HEK293 (cell line): ENCODE results near the gene CCM2.

Experiments
- CTCF ChIA-PET: fragments of 350-600 bp; formaldehyde crosslinking; extraction: SDS; loops from one replicate; lab custom pipeline; 2021; ENCODE audit warnings: antibody characterized with exemption; lab: Yijun Ruan, JAX
- POLR2A ChIA-PET: fragments of 300-600 bp; formaldehyde crosslinking; extraction: SDS; loops from one replicate; lab custom pipeline; 2020; ENCODE audit warnings: antibody characterized with exemption, inconsistent platforms; lab: Yijun Ruan, JAX
- H3K27ac ChIP-seq: fragments of 200-500 bp; sonication (Bioruptor generic); 2 replicates; pipeline ENCODE4 v1.5.1; 2014; ENCODE audit warnings: low read depth, low read length, control low read depth, inconsistent platforms; ENCODE audit errors: extremely low read depth
- H3K36me3 ChIP-seq, 2 experiments: fragments of 200-500 bp in 1 of 2; sonication (Bioruptor generic) in 1 of 2; 1 replicate in 1 of 2; 2 replicates in 1 of 2; pipeline ENCODE4 v1.5.1; 2014 to 2017; ENCODE audit warnings: inconsistent platforms in 2 of 2, low read length in 2 of 2; ENCODE audit not compliant: control insufficient read depth in 2 of 2, insufficient read depth in 1 of 2
- H3K4me1 ChIP-seq: fragments of 200-500 bp; sonication (Bioruptor generic); 2 replicates; pipeline ENCODE4 v1.5.1; 2014; ENCODE audit warnings: mild to moderate bottlenecking, low read length, inconsistent platforms; ENCODE audit not compliant: control insufficient read depth, insufficient read depth
- H3K4me3 ChIP-seq: 2 replicates; pipeline ENCODE4 v1.5.1; 2011; ENCODE audit warnings: low read depth, mild to moderate bottlenecking, control low read depth, low read length, moderate library complexity
- H3K9me3 ChIP-seq: fragments of 200-500 bp; sonication (Bioruptor generic); 2 replicates; pipeline ENCODE4 v1.5.1; 2014; ENCODE audit warnings: low read depth, low read length, inconsistent platforms; ENCODE audit not compliant: control insufficient read depth, insufficient read depth
- BCL11A ChIP-seq: fragments of 450-650 bp; formaldehyde crosslinking; IDR thresholded peaks from 2 replicates; pipeline ENCODE4 v1.5.1; 2016; ENCODE audit warnings: low read depth, missing biosample characterization, missing genetic modification characterization
- BCL6B ChIP-seq: fragments of 450-650 bp; formaldehyde crosslinking; IDR thresholded peaks from 2 replicates; pipeline ENCODE4 v1.5.1; 2017; ENCODE audit warnings: missing biosample characterization, missing genetic modification characterization
- OVOL3 ChIP-seq: fragments of 450-650 bp; formaldehyde crosslinking; IDR thresholded peaks from 2 replicates; pipeline ENCODE4 v1.5.1; 2016; ENCODE audit warnings: missing biosample characterization, missing genetic modification characterization
- PRDM6 ChIP-seq: fragments of 450-650 bp; formaldehyde crosslinking; IDR thresholded peaks from 2 replicates; pipeline ENCODE4 v1.5.1; 2017; ENCODE audit warnings: missing biosample characterization, missing genetic modification characterization
- SALL2 ChIP-seq: fragments of 450-650 bp; formaldehyde crosslinking; IDR thresholded peaks from 2 replicates; pipeline ENCODE4 v1.5.0; 2017; ENCODE audit warnings: missing biosample characterization, mild to moderate bottlenecking, missing genetic modification characterization, borderline replicate concordance
- TRIM28 ChIP-seq: IDR thresholded peaks from 2 replicates; pipeline ENCODE4 v1.6.1; 2011; ENCODE audit warnings: low read length, control low read depth, borderline replicate concordance
- ZBTB1 ChIP-seq: fragments of 450-650 bp; formaldehyde crosslinking; IDR thresholded peaks from 2 replicates; pipeline ENCODE4 v1.5.1; 2016; ENCODE audit warnings: missing biosample characterization, missing genetic modification characterization
- ZFP3 ChIP-seq: fragments of 450-650 bp; formaldehyde crosslinking; IDR thresholded peaks from 2 replicates; pipeline ENCODE4 v1.5.1; 2016; ENCODE audit warnings: low read depth, missing biosample characterization, missing genetic modification characterization
- ZNF211 ChIP-seq: fragments of 450-650 bp; formaldehyde crosslinking; IDR thresholded peaks from 2 replicates; pipeline ENCODE4 v1.5.1; 2016; ENCODE audit warnings: low read depth, missing biosample characterization, missing genetic modification characterization
- ZNF266 ChIP-seq: fragments of 450-650 bp; formaldehyde crosslinking; IDR thresholded peaks from 2 replicates; pipeline ENCODE4 v1.5.1; 2016; ENCODE audit warnings: missing biosample characterization, missing genetic modification characterization, low read depth
- ZNF280D ChIP-seq: fragments of 450-650 bp; formaldehyde crosslinking; IDR thresholded peaks from 2 replicates; pipeline ENCODE4 v1.5.1; 2016; ENCODE audit warnings: missing biosample characterization, missing genetic modification characterization
- ZNF335 ChIP-seq: fragments of 450-650 bp; formaldehyde crosslinking; conservative IDR thresholded peaks from 2 replicates; pipeline ENCODE4 v1.5.1; 2016; ENCODE audit warnings: missing biosample characterization, missing genetic modification characterization
- ZNF510 ChIP-seq: fragments of 450-650 bp; formaldehyde crosslinking; IDR thresholded peaks from 2 replicates; pipeline ENCODE4 v1.5.1; 2018; ENCODE audit warnings: mild to moderate bottlenecking, missing genetic modification characterization, missing biosample characterization; ENCODE audit not compliant: insufficient replicate concordance
- ZNF558 ChIP-seq: fragments of 450-650 bp; formaldehyde crosslinking; IDR thresholded peaks from 2 replicates; pipeline ENCODE4 v1.5.1; 2016; ENCODE audit warnings: missing biosample characterization, missing genetic modification characterization
- ZNF560 ChIP-seq: fragments of 450-650 bp; formaldehyde crosslinking; IDR thresholded peaks from 2 replicates; pipeline ENCODE4 v1.5.1; 2017; ENCODE audit warnings: missing biosample characterization, missing genetic modification characterization, borderline replicate concordance
- ZNF654 ChIP-seq: fragments of 450-650 bp; formaldehyde crosslinking; IDR thresholded peaks from 2 replicates; pipeline ENCODE4 v1.5.1; 2016; ENCODE audit warnings: low read depth, missing biosample characterization, missing genetic modification characterization
- TF ChIP-seq, protein P1 (sequence below): fragments of 450-650 bp; formaldehyde crosslinking; IDR thresholded peaks from 2 replicates; pipeline ENCODE4 v1.5.1; 2016; ENCODE audit warnings: missing biosample characterization, missing genetic modification characterization
- TF ChIP-seq, protein P2 (sequence below): fragments of 450-650 bp; formaldehyde crosslinking; IDR thresholded peaks from 2 replicates; pipeline ENCODE4 v1.5.1; 2016; ENCODE audit warnings: missing biosample characterization, missing genetic modification characterization

Gene CCM2

DNA sequence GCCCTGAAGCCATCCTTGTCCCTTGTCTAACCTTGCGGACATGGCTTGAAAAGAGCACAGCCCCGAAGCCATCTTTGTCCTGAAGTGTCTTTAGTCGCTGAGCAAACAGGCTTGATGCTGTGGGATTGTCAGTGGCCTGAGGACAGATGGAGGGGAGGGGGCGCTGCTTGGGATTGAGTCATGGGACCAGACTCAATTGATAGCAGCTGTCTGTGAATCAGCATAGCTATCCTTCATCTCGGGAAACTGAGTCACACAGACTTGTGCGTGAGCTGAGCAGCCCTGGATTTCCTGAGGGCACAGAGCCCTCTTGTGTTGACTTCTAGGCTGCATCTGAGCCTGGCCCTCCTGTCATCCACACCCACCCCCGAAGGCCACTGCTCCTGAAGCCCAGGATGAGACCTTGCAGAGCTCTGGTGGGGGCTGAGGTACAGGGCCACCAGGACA is 35.6 kb upstream of the CCM2 start:
- POLR2A ChIA-PET, result no interaction called here
- no peaks in the 10 kb centered on the region for H3K4me1 ChIP-seq
- H3K9me3 ChIP-seq, result no peaks in the 10 kb centered on the region
- CTCF ChIA-PET, result interaction anchor here (0.6 to 2.9 kb wide), 6 partner anchors 9 to 1327 kb away, joined by 3 to 18 read pairs (median 4); no protein-coding TSS in a partner anchor
- H3K27ac ChIP-seq, result no peak overlapping the region
- H3K36me3 ChIP-seq, result no peaks in the 10 kb centered on the region
- no peak overlapping the region for H3K4me3 ChIP-seq
- TF ChIP-seq SALL2 (no peak), ZNF654 (tag by site-specific recombination) (peak; percentile 21; the same call in 1 of the 2 replicates)
- TF ChIP-seq, protein P1, sequence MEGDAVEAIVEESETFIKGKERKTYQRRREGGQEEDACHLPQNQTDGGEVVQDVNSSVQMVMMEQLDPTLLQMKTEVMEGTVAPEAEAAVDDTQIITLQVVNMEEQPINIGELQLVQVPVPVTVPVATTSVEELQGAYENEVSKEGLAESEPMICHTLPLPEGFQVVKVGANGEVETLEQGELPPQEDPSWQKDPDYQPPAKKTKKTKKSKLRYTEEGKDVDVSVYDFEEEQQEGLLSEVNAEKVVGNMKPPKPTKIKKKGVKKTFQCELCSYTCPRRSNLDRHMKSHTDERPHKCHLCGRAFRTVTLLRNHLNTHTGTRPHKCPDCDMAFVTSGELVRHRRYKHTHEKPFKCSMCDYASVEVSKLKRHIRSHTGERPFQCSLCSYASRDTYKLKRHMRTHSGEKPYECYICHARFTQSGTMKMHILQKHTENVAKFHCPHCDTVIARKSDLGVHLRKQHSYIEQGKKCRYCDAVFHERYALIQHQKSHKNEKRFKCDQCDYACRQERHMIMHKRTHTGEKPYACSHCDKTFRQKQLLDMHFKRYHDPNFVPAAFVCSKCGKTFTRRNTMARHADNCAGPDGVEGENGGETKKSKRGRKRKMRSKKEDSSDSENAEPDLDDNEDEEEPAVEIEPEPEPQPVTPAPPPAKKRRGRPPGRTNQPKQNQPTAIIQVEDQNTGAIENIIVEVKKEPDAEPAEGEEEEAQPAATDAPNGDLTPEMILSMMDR (tag by site-specific recombination), result peak; percentile 28; the same call in 1 of the 2 replicates

DNA sequence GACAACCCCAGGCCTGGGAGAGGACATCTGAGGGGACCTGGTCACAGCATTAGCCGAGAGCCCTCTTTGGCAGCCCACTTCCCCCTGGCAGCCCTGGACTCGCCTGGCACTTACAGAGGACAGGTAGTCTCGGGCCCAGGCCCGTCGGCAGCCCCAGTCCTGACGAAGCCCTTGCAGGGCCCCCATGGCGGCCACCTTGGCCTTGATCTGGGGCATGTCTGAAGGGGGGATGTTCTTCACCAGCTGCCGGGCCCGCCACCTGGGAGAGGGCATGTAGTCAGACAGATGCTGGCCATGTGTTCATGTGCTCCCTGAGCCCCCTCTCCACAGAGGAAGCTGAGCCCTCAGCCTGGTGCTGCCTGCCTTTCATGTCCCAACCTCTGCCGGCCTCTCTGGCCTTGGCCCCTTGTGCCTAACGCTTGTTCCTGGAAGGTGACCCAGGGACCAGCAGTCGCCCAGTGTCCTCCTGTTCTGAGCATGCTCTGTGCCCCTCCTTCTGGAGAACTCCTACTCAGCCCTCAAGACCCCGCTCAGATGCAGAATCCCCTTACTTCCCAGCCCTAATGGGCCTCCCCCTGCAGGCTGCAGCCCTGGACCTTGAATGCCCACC is 35.1 kb upstream of the CCM2 start:
- no peaks in the 10 kb centered on the region for H3K4me1 ChIP-seq
- ChIA-PET POLR2A (no interaction called here), CTCF (interaction anchor here (0.6 to 2.9 kb wide), 3 partner anchors 8 to 171 kb away, joined by 3 to 18 read pairs (median 5); no protein-coding TSS in a partner anchor)
- no peaks in the 10 kb centered on the region for H3K36me3 ChIP-seq
- H3K4me3 ChIP-seq, result no peak overlapping the region
- TF ChIP-seq TRIM28, result no peak
- peak; percentile 85 for TF ChIP-seq ZFP3
- TF ChIP-seq ZNF266 (tag by site-specific recombination), result no peak
- TF ChIP-seq PRDM6 (tag by site-specific recombination), result no peak
- no peak for TF ChIP-seq BCL6B
- no peak for TF ChIP-seq ZNF280D (tag by site-specific recombination)
- TF ChIP-seq OVOL3 (tag by site-specific recombination), result no peak
- TF ChIP-seq ZBTB1, result no peak
- H3K27ac ChIP-seq, result no peak overlapping the region
- H3K9me3 ChIP-seq, result no peaks in the 10 kb centered on the region

- H3K9me3 ChIP-seq, result no peaks in the 10 kb centered on the region
- H3K4me1 ChIP-seq, result no peaks in the 10 kb centered on the region
- CTCF ChIA-PET, result interaction anchor here (2.9 kb wide), 1 partner anchor 8 kb away, joined by 18 read pairs; no protein-coding TSS in a partner anchor
- POLR2A ChIA-PET, result no interaction called here
- no peak overlapping the region for H3K27ac ChIP-seq
- H3K4me3 ChIP-seq, result no peak overlapping the region
- no peaks in the 10 kb centered on the region for H3K36me3 ChIP-seq
- TF ChIP-seq BCL11A (tag by site-specific recombination) (no peak), SALL2 (no peak), ZNF211 (tag by site-specific recombination) (no peak), ZNF335 (tag by site-specific recombination) (no peak), ZNF558 (tag by site-specific recombination) (no peak), ZNF560 (no peak), ZNF510 (no peak)
- TF ChIP-seq, protein P2, sequence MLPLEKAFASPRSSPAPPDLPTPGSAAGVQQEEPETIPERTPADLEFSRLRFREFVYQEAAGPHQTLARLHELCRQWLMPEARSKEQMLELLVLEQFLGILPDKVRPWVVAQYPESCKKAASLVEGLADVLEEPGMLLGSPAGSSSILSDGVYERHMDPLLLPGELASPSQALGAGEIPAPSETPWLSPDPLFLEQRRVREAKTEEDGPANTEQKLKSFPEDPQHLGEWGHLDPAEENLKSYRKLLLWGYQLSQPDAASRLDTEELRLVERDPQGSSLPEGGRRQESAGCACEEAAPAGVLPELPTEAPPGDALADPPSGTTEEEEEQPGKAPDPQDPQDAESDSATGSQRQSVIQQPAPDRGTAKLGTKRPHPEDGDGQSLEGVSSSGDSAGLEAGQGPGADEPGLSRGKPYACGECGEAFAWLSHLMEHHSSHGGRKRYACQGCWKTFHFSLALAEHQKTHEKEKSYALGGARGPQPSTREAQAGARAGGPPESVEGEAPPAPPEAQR, result no peak
These were observed 34.5 kb upstream of the CCM2 start for GRCh38 chr7:44965441-44965903.
